HepG2 (cell line): Measurements from ENCODE around the gene CRYM. TPM values are rescaled to one million over a fixed set of nuclear protein-coding genes. Genes with fewer than 3 reads are reported as not detected.

Source experiments
- ATF1 ChIP-seq: IDR thresholded peaks from 2 replicates; pipeline ENCODE4 v1.6.1; 2016; ENCODE audit warnings: mild to moderate bottlenecking, control low read depth
- E2F1 ChIP-seq: sonication (generic); formaldehyde crosslinking; IDR thresholded peaks from 2 replicates; pipeline ENCODE4 v1.5.0; 2020; ENCODE audit warnings: missing genetic modification reagents
- FLYWCH1 ChIP-seq: sonication (generic); formaldehyde crosslinking; IDR thresholded peaks from 2 replicates; pipeline ENCODE4 v1.8.1; 2023; ENCODE audit warnings: mild to moderate bottlenecking, missing genetic modification reagents
- GATAD2A ChIP-seq: IDR thresholded peaks from 2 replicates; pipeline ENCODE4 v1.6.1; 2016
- NR2F2 ChIP-seq: IDR thresholded peaks from 2 replicates; pipeline ENCODE4 v1.6.1; 2012; ENCODE audit warnings: low read depth, inconsistent platforms, borderline replicate concordance
- REXO4 ChIP-seq: sonication (generic); formaldehyde crosslinking; IDR thresholded peaks from 2 replicates; pipeline ENCODE4 v1.8.0; 2022; ENCODE audit warnings: missing genetic modification reagents, mild to moderate bottlenecking, borderline replicate concordance
- SNAPC2 ChIP-seq: sonication (generic); formaldehyde crosslinking; IDR thresholded peaks from 2 replicates; pipeline ENCODE4 v1.8.1; 2022; ENCODE audit warnings: mild to moderate bottlenecking, missing genetic modification reagents
- SNAPC4 ChIP-seq: sonication (generic); formaldehyde crosslinking; IDR thresholded peaks from 2 replicates; pipeline ENCODE4 v1.4.0; 2020; ENCODE audit warnings: mild to moderate bottlenecking, missing genetic modification reagents
- SOX6 ChIP-seq, 2 experiments: fragments of 450-650 bp in 1 of 2; sonication (generic) in 1 of 2; formaldehyde crosslinking in 1 of 2; IDR thresholded peaks; 2 replicates each; pipeline versions ENCODE4 v1.4.0 to v1.6.1; 2017 to 2020; ENCODE audit warnings: antibody characterized with exemption in 1 of 2, mild to moderate bottlenecking in 1 of 2, missing genetic modification reagents in 1 of 2
- THAP8 ChIP-seq: sonication (generic); formaldehyde crosslinking; IDR thresholded peaks from 2 replicates; pipeline ENCODE4 v1.5.1; 2020; ENCODE audit warnings: missing genetic modification reagents, mild to moderate bottlenecking, borderline replicate concordance
- UBTF ChIP-seq: sonication (generic); formaldehyde crosslinking; IDR thresholded peaks from 2 replicates; pipeline ENCODE4 v1.4.0; 2020; ENCODE audit warnings: mild to moderate bottlenecking, missing genetic modification reagents
- ZFP90 ChIP-seq: sonication (generic); formaldehyde crosslinking; IDR thresholded peaks from 2 replicates; pipeline ENCODE4 v1.8.0; 2022; ENCODE audit warnings: missing genetic modification reagents, mild to moderate bottlenecking, inconsistent platforms, borderline replicate concordance
- ZMYM3 ChIP-seq: sonication (generic); formaldehyde crosslinking; IDR thresholded peaks from 2 replicates; pipeline ENCODE4 v1.5.1; 2020; ENCODE audit warnings: mild to moderate bottlenecking, missing genetic modification reagents
- ZNF230 ChIP-seq: sonication (generic); formaldehyde crosslinking; IDR thresholded peaks from 2 replicates; pipeline ENCODE4 v1.4.0; 2020; ENCODE audit warnings: mild to moderate bottlenecking, missing genetic modification reagents
- ZNF33B ChIP-seq: sonication (generic); formaldehyde crosslinking; IDR thresholded peaks from 2 replicates; pipeline ENCODE4 v1.5.1; 2020; ENCODE audit warnings: mild to moderate bottlenecking, missing genetic modification reagents
- ZNF512B ChIP-seq: sonication (generic); formaldehyde crosslinking; IDR thresholded peaks from 2 replicates; pipeline ENCODE4 v1.5.1; 2020; ENCODE audit warnings: missing genetic modification reagents, mild to moderate bottlenecking, borderline replicate concordance
- polyA plus RNA-seq, 8 experiments: library from polyadenylated mRNA; depleted of rRNA in 3 of 8; stranded (reverse) in 7 of 8; unstranded in 1 of 8; fragments of >200 nt; fragmentation: Illumina TruSeq in 4 of 8; extraction: Trizol in 4 of 8; gene quantifications; 2 replicates each; pipeline versions ENCODE4 v1.2.1 to v1.2.3, GENCODE V29; 2011 to 2016; ENCODE audit warnings: low read depth in 4 of 8, missing spikeins in 1 of 8, mixed read lengths in 1 of 8; ENCODE audit not compliant: insufficient read depth in 1 of 8
- total RNA-seq, 5 experiments: library from RNA; depleted of rRNA; stranded (reverse); fragments of >200 nt; fragmentation: Illumina TruSeq; extraction: Trizol; gene quantifications; 2 replicates each; pipeline ENCODE4 v1.2.3, GENCODE V29; 2016; ENCODE audit warnings: low read depth in 1 of 5

The CRYM gene
- total and polyA plus RNA-seq, 2 of the 13 experiments (the other 11 are each of a cell fraction or from before 2014, with no cell fraction given) = 1.9 to 2.2 TPM

DNA sequence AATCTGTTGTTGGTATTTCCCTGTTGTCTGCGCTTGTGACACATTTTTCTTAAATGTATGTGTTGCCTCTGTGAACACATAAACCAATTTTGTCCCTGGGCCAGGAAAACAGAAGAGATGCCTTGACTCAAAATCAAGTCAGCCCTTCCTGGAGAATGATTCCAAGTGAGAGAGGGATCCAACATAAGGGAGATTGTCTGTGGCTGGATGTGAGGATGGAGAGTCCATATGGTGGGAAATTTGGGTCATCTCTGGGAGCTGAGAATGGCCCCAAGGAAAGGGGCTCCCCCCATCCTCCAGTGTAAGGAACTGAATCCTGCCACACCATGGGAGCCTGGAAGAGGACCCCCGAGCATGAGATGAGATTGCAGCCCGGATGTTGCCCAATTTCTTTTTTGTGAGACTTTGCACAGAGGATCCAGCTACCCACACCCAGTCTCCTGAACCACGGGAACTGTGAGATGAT is 13.5 kb downstream of the CRYM start (continued):
- TF ChIP-seq SNAPC4 (CRISPR knock-in tag) (no peak), GATAD2A (CRISPR knock-in tag) (0 out of 2 replicates have a peak, but pooled peaks have one; percentile 34), FLYWCH1 (no peak), ZMYM3 (0 out of 2 replicates have a peak, but pooled peaks have one; percentile 28), THAP8 (CRISPR knock-in tag) (no peak), E2F1 (CRISPR knock-in tag) (no peak), ZFP90 (CRISPR knock-in tag) (0 out of 2 replicates have a peak, but pooled peaks have one; percentile 8), NR2F2 (no peak), ZNF33B (0 out of 2 replicates have a peak, but pooled peaks have one; percentile 22), UBTF (CRISPR knock-in tag) (peak; percentile 1; the same call in 1 of the 2 replicates), SNAPC2 (CRISPR knock-in tag) (no peak), ATF1 (CRISPR knock-in tag) (no peak), SOX6 (IDR thresholded peaks at IDR 0.05) (no peak), SOX6 (CRISPR knock-in tag; IDR thresholded peaks at IDR 0.05) (peak; percentile 39; the same call in 1 of the 2 replicates), REXO4 (no peak), ZNF230 (0 out of 2 replicates have a peak, but pooled peaks have one; percentile 36), ZNF512B (no peak)
